Measurements from ENCODE around the gene EXOC6B.

The EXOC6B gene

GRCh38 chr2:72788756-72789155 lies 37.1 kb downstream of the EXOC6B start:
- no peak for DNase-seq (ENCODE audit: low spot score)

GRCh38 chr2:72785517-72785916 lies 40.3 kb downstream of the EXOC6B start:
- DNase-seq (ENCODE audit: low spot score) = no peak

GRCh38 chr2:72782520-72782919 lies 43.3 kb downstream of the EXOC6B start:
- DNase-seq (ENCODE audit: low spot score) = no peak

- no peak for DNase-seq (ENCODE audit: low spot score)
These were observed 44.4 kb downstream of the EXOC6B start for GRCh38 chr2:72781480-72781879.

GRCh38 chr2:72780477-72780876 lies 45.4 kb downstream of the EXOC6B start:
- DNase-seq (ENCODE audit: low spot score) = no peak

GRCh38 chr2:72779495-72779894 lies 46.3 kb downstream of the EXOC6B start:
- no peak for DNase-seq (ENCODE audit: low spot score)

GRCh38 chr2:72778410-72778809 lies 47.4 kb downstream of the EXOC6B start:
- DNase-seq (ENCODE audit: low spot score) = no peak

- DNase-seq (ENCODE audit: low spot score) = peak; percentile 57
These were observed 54.9 kb downstream of the EXOC6B start for GRCh38 chr2:72770879-72771461.

GRCh38 chr2:72765997-72766609 lies 59.7 kb downstream of the EXOC6B start:
- DNase-seq (ENCODE audit: low spot score) = no peak

GRCh38 chr2:72762276-72762675 lies 63.6 kb downstream of the EXOC6B start:
- no peak for DNase-seq (ENCODE audit: low spot score)

GRCh38 chr2:72759755-72760154 lies 66.1 kb downstream of the EXOC6B start:
- DNase-seq (ENCODE audit: low spot score) = no peak

- no peak for DNase-seq (ENCODE audit: low spot score)
These were observed 68.6 kb downstream of the EXOC6B start for GRCh38 chr2:72757177-72757775.

- DNase-seq (ENCODE audit: low spot score) = no peak
These were observed 70.0 kb downstream of the EXOC6B start for GRCh38 chr2:72755647-72756423.

- no peak for DNase-seq (ENCODE audit: low spot score)
These were observed 71.1 kb downstream of the EXOC6B start for GRCh38 chr2:72754628-72755320.

- DNase-seq (ENCODE audit: low spot score) = no peak
These were observed 74.7 kb downstream of the EXOC6B start for GRCh38 chr2:72750977-72751639.

- DNase-seq (ENCODE audit: low spot score) = no peak
These were observed 75.4 kb downstream of the EXOC6B start for GRCh38 chr2:72750466-72750865.

GRCh38 chr2:72747344-72747743 lies 78.5 kb downstream of the EXOC6B start:
- no peak for DNase-seq (ENCODE audit: low spot score)

GRCh38 chr2:72745679-72746368 lies 80.0 kb downstream of the EXOC6B start:
- peak; percentile 2 for DNase-seq (ENCODE audit: low spot score)

- DNase-seq (ENCODE audit: low spot score) = no peak
These were observed 81.8 kb downstream of the EXOC6B start for GRCh38 chr2:72744049-72744448.

GRCh38 chr2:72743481-72743880 lies 82.4 kb downstream of the EXOC6B start:
- no peak for DNase-seq (ENCODE audit: low spot score)

- no peak for DNase-seq (ENCODE audit: low spot score)
These were observed 87.7 kb downstream of the EXOC6B start for GRCh38 chr2:72738096-72738495.
